Vagina (tissue), 2 donors: ENCODE data around the gene POC1B. TPM values are rescaled to one million over a fixed set of nuclear protein-coding genes. Genes with fewer than 3 reads are reported as not detected.

ENCODE experiments used
- DNase-seq, 2 donors: peaks; one replicate each; pipeline ENCODE4 v3.0.0-alpha.2; 2017; ENCODE audit errors: extremely low spot score in 2 of 2
- H3K27ac ChIP-seq: fragments of 200-600 bp; sonication (generic); one replicate; pipeline ENCODE4 v1.5.1; 2019
- H3K27me3 ChIP-seq: fragments of 200-600 bp; sonication (generic); one replicate; pipeline ENCODE4 v1.5.1; 2019
- H3K36me3 ChIP-seq, 2 donors: fragments of 200-600 bp; sonication (generic); one replicate each; pipeline ENCODE4 v1.5.1; 2017 to 2019
- H3K4me1 ChIP-seq: fragments of 200-600 bp; sonication (generic); one replicate; pipeline ENCODE4 v1.5.1; 2019
- H3K4me3 ChIP-seq, 2 donors: fragments of 200-600 bp; sonication (generic); 1 replicate in 1 of 2; 2 replicates in 1 of 2; pipeline ENCODE4 v1.5.1; 2016 to 2019
- H3K9me3 ChIP-seq: fragments of 200-600 bp; sonication (generic); one replicate; pipeline ENCODE4 v1.5.1; 2019
- POLR2A ChIP-seq, 2 donors: fragments of 450-650 bp; IDR thresholded peaks; one replicate each; pipeline ENCODE4 v1.6.1; 2017; ENCODE audit warnings: antibody characterized with exemption in 2 of 2, mild to moderate bottlenecking in 2 of 2, moderate library complexity in 2 of 2
- POLR2AphosphoS5 ChIP-seq, 2 donors: sonication (generic); formaldehyde crosslinking; IDR thresholded peaks; one replicate each; pipeline ENCODE4 v1.9.0; 2017; ENCODE audit warnings: antibody characterized with exemption in 2 of 2, mild to moderate bottlenecking in 2 of 2, low read depth in 1 of 2; ENCODE audit not compliant: insufficient read depth in 1 of 2
- intact Hi-C: fragments of 100-400 bp; cut with DNase I; formaldehyde crosslinking; loops from one replicate; pipeline ENCODE4 v1.15.1; 2023
- total RNA-seq: library from RNA; depleted of rRNA; stranded (reverse); fragments of >200 nt; gene quantifications from one replicate; pipeline ENCODE4 v1.2.3, GENCODE V29; 2016
- TF ChIP-seq, protein P1 (sequence below), 3 experiments: fragments of 450-650 bp in 2 of 3; fragments of 200-600 bp in 1 of 3; sonication (generic) in 1 of 3; IDR thresholded peaks; one replicate each; pipeline ENCODE4 v1.5.1; 2017 to 2019; ENCODE audit warnings: antibody characterized with exemption in 3 of 3, mild to moderate bottlenecking in 2 of 3, moderate library complexity in 2 of 3

Gene POC1B
- total RNA-seq, 1 donor from 2014 or later = 18.9 TPM

- no peaks in the 10 kb centered on the region for H3K27me3 ChIP-seq
- DNase-seq = no peak
- TF ChIP-seq, protein P1, sequence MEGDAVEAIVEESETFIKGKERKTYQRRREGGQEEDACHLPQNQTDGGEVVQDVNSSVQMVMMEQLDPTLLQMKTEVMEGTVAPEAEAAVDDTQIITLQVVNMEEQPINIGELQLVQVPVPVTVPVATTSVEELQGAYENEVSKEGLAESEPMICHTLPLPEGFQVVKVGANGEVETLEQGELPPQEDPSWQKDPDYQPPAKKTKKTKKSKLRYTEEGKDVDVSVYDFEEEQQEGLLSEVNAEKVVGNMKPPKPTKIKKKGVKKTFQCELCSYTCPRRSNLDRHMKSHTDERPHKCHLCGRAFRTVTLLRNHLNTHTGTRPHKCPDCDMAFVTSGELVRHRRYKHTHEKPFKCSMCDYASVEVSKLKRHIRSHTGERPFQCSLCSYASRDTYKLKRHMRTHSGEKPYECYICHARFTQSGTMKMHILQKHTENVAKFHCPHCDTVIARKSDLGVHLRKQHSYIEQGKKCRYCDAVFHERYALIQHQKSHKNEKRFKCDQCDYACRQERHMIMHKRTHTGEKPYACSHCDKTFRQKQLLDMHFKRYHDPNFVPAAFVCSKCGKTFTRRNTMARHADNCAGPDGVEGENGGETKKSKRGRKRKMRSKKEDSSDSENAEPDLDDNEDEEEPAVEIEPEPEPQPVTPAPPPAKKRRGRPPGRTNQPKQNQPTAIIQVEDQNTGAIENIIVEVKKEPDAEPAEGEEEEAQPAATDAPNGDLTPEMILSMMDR (IDR thresholded peaks at IDR 0.05) = no peak
- TF ChIP-seq POLR2AphosphoS5 (IDR thresholded peaks at IDR 0.05; ENCODE audit: insufficient read depth in 1 of 2, low read depth in 1 of 2) = no peak
- no peak for TF ChIP-seq POLR2A (IDR thresholded peaks at IDR 0.05)
Observed at GRCh38 chr12:89540586-89540985, 14.7 kb upstream of the POC1B start.

GRCh38 chr12:89539426-89540223 is 13.8 kb upstream of the POC1B start:
- no peak for DNase-seq
- TF ChIP-seq POLR2AphosphoS5 (IDR thresholded peaks at IDR 0.05; ENCODE audit: insufficient read depth in 1 of 2, low read depth in 1 of 2) (no peak), POLR2A (IDR thresholded peaks at IDR 0.05) (no peak)
- Histone ChIP-seq H3K27ac (no peak overlapping the region), H3K4me1 (peaks cover 14% of the 10 kb centered on the region), H3K4me3 (no peak overlapping the region), H3K36me3 (no peaks in the 10 kb centered on the region), H3K27me3 (no peaks in the 10 kb centered on the region), H3K9me3 (no peaks in the 10 kb centered on the region)
- intact Hi-C loops = loop anchor here (10.0 kb wide), 1 partner anchor 1415 kb away; the partner anchor contains the start of gene CCER1

More at GRCh38 chr12:89540586-89540985, 14.7 kb upstream of the POC1B start:
- no peak overlapping the region for H3K27ac ChIP-seq
- peaks cover 20% of the 10 kb centered on the region for H3K4me1 ChIP-seq
- H3K4me3 ChIP-seq = no peak overlapping the region
- intact Hi-C loops = loop anchor here (10.0 kb wide), 1 partner anchor 1414 kb away; the partner anchor contains the start of gene CCER1
- no peaks in the 10 kb centered on the region for H3K36me3 ChIP-seq
- H3K9me3 ChIP-seq = no peaks in the 10 kb centered on the region

- peaks cover 13% of the 10 kb centered on the region for H3K4me1 ChIP-seq
- H3K4me3 ChIP-seq = no peak overlapping the region
- no peak for DNase-seq
- no peaks in the 10 kb centered on the region for H3K9me3 ChIP-seq
- H3K36me3 ChIP-seq = no peaks in the 10 kb centered on the region
- H3K27ac ChIP-seq = no peak overlapping the region
- intact Hi-C loops = no loop called here
- TF ChIP-seq POLR2AphosphoS5 (IDR thresholded peaks at IDR 0.05; ENCODE audit: insufficient read depth in 1 of 2, low read depth in 1 of 2) (no peak), POLR2A (IDR thresholded peaks at IDR 0.05) (no peak)
- TF ChIP-seq, protein P1 (IDR thresholded peaks at IDR 0.05) = no peak
- no peaks in the 10 kb centered on the region for H3K27me3 ChIP-seq
Observed at GRCh38 chr12:89538897-89539296, 13.1 kb upstream of the POC1B start.

DNA sequence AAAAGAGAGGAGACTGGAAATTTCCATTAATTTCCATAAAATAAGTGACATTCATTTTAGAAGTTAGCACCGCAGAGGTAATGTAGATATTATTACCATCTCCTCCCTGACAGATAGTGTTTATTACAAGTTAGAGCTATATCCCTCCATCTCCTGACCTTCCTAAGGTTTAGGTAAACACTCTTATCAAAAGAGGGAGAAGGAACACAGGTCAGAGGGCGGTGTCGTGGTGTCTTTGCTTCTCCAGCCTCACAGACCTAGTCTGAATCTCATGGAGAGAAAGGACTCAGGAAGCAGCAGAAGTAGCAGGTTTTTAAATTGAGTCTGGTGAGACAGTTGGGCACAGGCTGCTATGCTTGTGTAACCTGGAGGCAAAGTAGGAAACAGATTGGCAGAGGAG is 11.5 kb upstream of the POC1B start:
- TF ChIP-seq, protein P1 (IDR thresholded peaks at IDR 0.05) = no peak
- intact Hi-C loops = no loop called here
- Histone ChIP-seq H3K36me3 (no peaks in the 10 kb centered on the region), H3K4me1 (no peaks in the 10 kb centered on the region), H3K4me3 (no peak overlapping the region), H3K27ac (no peak overlapping the region), H3K9me3 (no peaks in the 10 kb centered on the region), H3K27me3 (no peaks in the 10 kb centered on the region)
- DNase-seq = no peak

DNA sequence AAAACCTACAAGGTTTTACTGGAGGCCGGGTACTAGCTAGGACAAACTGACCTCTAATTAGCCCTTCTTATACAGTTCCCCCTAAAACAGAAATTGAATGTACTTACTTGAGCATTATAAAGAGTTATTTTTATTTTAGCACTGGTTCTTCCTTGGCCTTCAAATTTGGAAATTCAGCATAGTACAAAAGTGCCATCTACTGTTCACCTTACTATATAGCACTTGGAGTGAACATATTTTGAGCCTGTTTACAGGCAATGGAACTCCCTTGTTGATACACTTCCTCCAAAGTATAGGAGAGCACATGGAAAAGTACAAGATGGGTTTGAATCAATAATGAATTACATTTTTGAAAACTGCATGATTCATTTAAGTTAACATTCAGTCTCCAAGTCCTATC is 3.9 kb upstream of the POC1B start:
- Histone ChIP-seq H3K27me3 (no peaks in the 10 kb centered on the region), H3K9me3 (no peaks in the 10 kb centered on the region), H3K27ac (no peak overlapping the region), H3K4me1 (peaks cover 13% of the 10 kb centered on the region), H3K4me3 (no peak overlapping the region), H3K36me3 (no peaks in the 10 kb centered on the region)
- DNase-seq = no peak
- intact Hi-C loops = loop anchor here (10.0 kb wide), 1 partner anchor 55 kb away; no protein-coding TSS in a partner anchor
- TF ChIP-seq, protein P1 (IDR thresholded peaks at IDR 0.05) = peak; percentile 44 to 59 (median 56)
- no peak for TF ChIP-seq POLR2AphosphoS5 (IDR thresholded peaks at IDR 0.05; ENCODE audit: insufficient read depth in 1 of 2, low read depth in 1 of 2)
- no peak for TF ChIP-seq POLR2A (IDR thresholded peaks at IDR 0.05)
